NCI-H1436 treated with DMSO at 0.1 percent for 48 hours (cell line): ENCODE data around the gene ANTKMT.
"Not testable (repeated sequence)": the region's sequence is repeated elsewhere in the genome, so short reads cannot be mapped to it uniquely, and the experiment has no call there.

Experiments
- DNase-seq: peaks from one replicate; lab custom pipeline; 2025; lab: John Stamatoyannopoulos, UW

ANTKMT gene

GRCh38 chr16:681746-682427, 39.1 kb upstream of the ANTKMT start:
- no peak for DNase-seq

GRCh38 chr16:682493-683395, 38.2 kb upstream of the ANTKMT start:
- no peak for DNase-seq

- no peak for DNase-seq
These were observed 37.4 kb upstream of the ANTKMT start for GRCh38 chr16:683396-684070.

- peak; percentile 60 for DNase-seq
These were observed 36.7 kb upstream of the ANTKMT start, which contains the start of gene JMJD8 for GRCh38 chr16:684071-684794. Gene JMJD8 (minus strand): TSS chr16:684334. CDS start chr16:684319, 15 bp downstream.

- DNase-seq = no peak
These were observed 35.8 kb upstream of the ANTKMT start for GRCh38 chr16:684961-685696.

- DNase-seq = no peak
These were observed 35.0 kb upstream of the ANTKMT start for GRCh38 chr16:685967-686366.

- DNase-seq = no peak
These were observed 34.3 kb upstream of the ANTKMT start for GRCh38 chr16:686459-687260.

GRCh38 chr16:687499-687898, 33.4 kb upstream of the ANTKMT start:
- no peak for DNase-seq

GRCh38 chr16:689175-689897, 31.6 kb upstream of the ANTKMT start:
- DNase-seq = no peak

GRCh38 chr16:691242-691641, 29.7 kb upstream of the ANTKMT start:
- DNase-seq = not testable (repeated sequence)

- DNase-seq = no peak
These were observed 28.4 kb upstream of the ANTKMT start for GRCh38 chr16:692356-693108.

- no peak for DNase-seq
These were observed 27.6 kb upstream of the ANTKMT start for GRCh38 chr16:693364-693763.

- DNase-seq = no peak
These were observed 27.2 kb upstream of the ANTKMT start for GRCh38 chr16:693766-694165.

GRCh38 chr16:694187-694862, 26.6 kb upstream of the ANTKMT start:
- no peak for DNase-seq

- no peak for DNase-seq
These were observed 26.0 kb upstream of the ANTKMT start for GRCh38 chr16:694863-695354.

GRCh38 chr16:695355-696089, 25.4 kb upstream of the ANTKMT start:
- no peak for DNase-seq

- DNase-seq = no peak
These were observed 21.9 kb upstream of the ANTKMT start for GRCh38 chr16:698911-699671.
